ENCODE measurements around the gene GLT6D1. TPM values are rescaled to one million over a fixed set of nuclear protein-coding genes. Genes with fewer than 3 reads are reported as not detected.

Gene GLT6D1
- total and polyA plus RNA-seq, 2 of the 13 experiments (the other 11 are each of a cell fraction or from before 2014, with no cell fraction given): not detected

DNA sequence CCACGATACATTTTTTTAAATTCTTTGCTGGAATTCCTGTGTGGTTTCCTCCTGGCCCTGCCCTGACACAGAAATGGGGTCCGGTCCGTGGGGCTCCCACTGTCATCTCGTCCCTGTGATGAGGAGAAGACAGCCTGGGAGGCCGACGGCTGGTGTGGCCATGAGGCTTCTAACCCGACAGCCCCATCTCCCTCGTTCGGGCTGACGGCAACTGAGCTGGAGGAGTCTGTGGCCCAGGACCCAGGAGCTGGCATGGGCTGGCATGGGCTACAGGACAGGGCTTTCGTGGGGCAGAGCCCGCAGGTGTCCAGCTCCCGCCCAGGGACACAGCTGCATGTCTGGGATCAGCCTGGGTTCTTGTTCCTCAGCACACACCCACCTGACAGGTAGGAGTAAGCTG lies 37.6 kb upstream of the GLT6D1 start:
- H3K9ac ChIP-seq (ENCODE audit: insufficient read depth, low read depth, low read length): no peak overlapping the region
- intact Hi-C loops (cut with micrococcal nuclease; ENCODE audit: unreplicated experiment) (no loop called here), in situ Hi-C loops (cut with HindIII; ENCODE audit: extremely low pct_ligation_motif_present, low pct_unique_long_range_greater_than_20kb) (no loop called here)
- 0 out of 2 replicates have a peak, but pooled peaks cover 2% of the 10 kb centered on the region for H4K20me1 ChIP-seq (ENCODE audit: insufficient read depth, low read length)
- H2AFZ ChIP-seq (ENCODE audit: low read length): no peak overlapping the region
- H3K79me2 ChIP-seq (ENCODE audit: insufficient read depth, low read length): no peaks in the 10 kb centered on the region
- FAIRE-seq: no peak
- no peak overlapping the region for H3K27ac ChIP-seq (ENCODE audit: extremely low read length, insufficient read depth, low read length)
- ATAC-seq: no peak
- 22% methylated on average over 10 of the region's 13 CpGs for WGBS (ENCODE audit: low lambda C conversion rate)
- H3K27me3 ChIP-seq (ENCODE audit: control insufficient read depth in 1 of 2, insufficient read depth in 2 of 2, low read length in 2 of 2): peaks cover 3 to 48% of the 10 kb centered on the region in 2 experiments; a peak in 4 of 5 replicates
- no TSS peak for BruUV-seq (replicated peaks)
- POLR2A ChIA-PET: no interaction called here
- H3K36me3 ChIP-seq (replicated peaks in 1 of 2; ENCODE audit: control insufficient read depth in 1 of 2, insufficient read depth in 2 of 2, low read length in 2 of 2): no peaks in the 10 kb centered on the region
- no peak overlapping the region for H3K4me2 ChIP-seq (ENCODE audit: low read depth, low read length)
- no peaks in the 10 kb centered on the region for H3K9me3 ChIP-seq (ENCODE audit: low read length)
- H3K4me3 ChIP-seq (replicated peaks in 1 of 3; ENCODE audit: insufficient read depth in 1 of 3, low read depth in 2 of 3, low read length in 3 of 3): no peak overlapping the region
- no peaks in the 10 kb centered on the region for H3K4me1 ChIP-seq (ENCODE audit: insufficient read depth, low read length)
- CTCF ChIA-PET (ENCODE audit: low intra/inter-chr PET ratio, low total read pairs): no interaction called here
- DNase-seq (ENCODE audit: low spot score): no peak
- TF ChIP-seq, protein P1, sequence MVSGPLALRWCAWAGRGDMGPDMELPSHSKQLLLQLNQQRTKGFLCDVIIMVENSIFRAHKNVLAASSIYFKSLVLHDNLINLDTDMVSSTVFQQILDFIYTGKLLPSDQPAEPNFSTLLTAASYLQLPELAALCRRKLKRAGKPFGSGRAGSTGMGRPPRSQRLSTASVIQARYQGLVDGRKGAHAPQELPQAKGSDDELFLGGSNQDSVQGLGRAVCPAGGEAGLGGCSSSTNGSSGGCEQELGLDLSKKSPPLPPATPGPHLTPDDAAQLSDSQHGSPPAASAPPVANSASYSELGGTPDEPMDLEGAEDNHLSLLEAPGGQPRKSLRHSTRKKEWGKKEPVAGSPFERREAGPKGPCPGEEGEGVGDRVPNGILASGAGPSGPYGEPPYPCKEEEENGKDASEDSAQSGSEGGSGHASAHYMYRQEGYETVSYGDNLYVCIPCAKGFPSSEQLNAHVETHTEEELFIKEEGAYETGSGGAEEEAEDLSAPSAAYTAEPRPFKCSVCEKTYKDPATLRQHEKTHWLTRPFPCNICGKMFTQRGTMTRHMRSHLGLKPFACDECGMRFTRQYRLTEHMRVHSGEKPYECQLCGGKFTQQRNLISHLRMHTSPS (CRISPR knock-in tag; IDR thresholded peaks at IDR 0.05; ENCODE audit: low read depth): no peak
- TF ChIP-seq, protein P2, sequence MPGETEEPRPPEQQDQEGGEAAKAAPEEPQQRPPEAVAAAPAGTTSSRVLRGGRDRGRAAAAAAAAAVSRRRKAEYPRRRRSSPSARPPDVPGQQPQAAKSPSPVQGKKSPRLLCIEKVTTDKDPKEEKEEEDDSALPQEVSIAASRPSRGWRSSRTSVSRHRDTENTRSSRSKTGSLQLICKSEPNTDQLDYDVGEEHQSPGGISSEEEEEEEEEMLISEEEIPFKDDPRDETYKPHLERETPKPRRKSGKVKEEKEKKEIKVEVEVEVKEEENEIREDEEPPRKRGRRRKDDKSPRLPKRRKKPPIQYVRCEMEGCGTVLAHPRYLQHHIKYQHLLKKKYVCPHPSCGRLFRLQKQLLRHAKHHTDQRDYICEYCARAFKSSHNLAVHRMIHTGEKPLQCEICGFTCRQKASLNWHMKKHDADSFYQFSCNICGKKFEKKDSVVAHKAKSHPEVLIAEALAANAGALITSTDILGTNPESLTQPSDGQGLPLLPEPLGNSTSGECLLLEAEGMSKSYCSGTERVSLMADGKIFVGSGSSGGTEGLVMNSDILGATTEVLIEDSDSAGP (CRISPR knock-in tag; IDR thresholded peaks at IDR 0.05; ENCODE audit: borderline replicate concordance): no peak
- TF ChIP-seq MAFF (IDR thresholded peaks at IDR 0.05; ENCODE audit: low read depth, low read length): no peak
- TF ChIP-seq SRSF4 (IDR thresholded peaks at IDR 0.05; ENCODE audit: low read depth, low read length, poor library complexity, severe bottlenecking): no peak
- TF ChIP-seq, protein P3, sequence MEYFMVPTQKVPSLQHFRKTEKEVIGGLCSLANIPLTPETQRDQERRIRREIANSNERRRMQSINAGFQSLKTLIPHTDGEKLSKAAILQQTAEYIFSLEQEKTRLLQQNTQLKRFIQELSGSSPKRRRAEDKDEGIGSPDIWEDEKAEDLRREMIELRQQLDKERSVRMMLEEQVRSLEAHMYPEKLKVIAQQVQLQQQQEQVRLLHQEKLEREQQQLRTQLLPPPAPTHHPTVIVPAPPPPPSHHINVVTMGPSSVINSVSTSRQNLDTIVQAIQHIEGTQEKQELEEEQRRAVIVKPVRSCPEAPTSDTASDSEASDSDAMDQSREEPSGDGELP (IDR thresholded peaks at IDR 0.05; ENCODE audit: borderline replicate concordance, low read depth): no peak
- TF ChIP-seq ZNF337 (CRISPR knock-in tag; IDR thresholded peaks at IDR 0.05; ENCODE audit: borderline replicate concordance, low read depth): no peak
- TF ChIP-seq TEAD2 (CRISPR knock-in tag; IDR thresholded peaks at IDR 0.05): no peak
- TF ChIP-seq, protein P4, sequence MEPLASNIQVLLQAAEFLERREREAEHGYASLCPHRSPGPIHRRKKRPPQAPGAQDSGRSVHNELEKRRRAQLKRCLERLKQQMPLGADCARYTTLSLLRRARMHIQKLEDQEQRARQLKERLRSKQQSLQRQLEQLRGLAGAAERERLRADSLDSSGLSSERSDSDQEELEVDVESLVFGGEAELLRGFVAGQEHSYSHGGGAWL (CRISPR knock-in tag; IDR thresholded peaks at IDR 0.05): no peak
- no peak for TF ChIP-seq KDM5A (IDR thresholded peaks at IDR 0.05; ENCODE audit: borderline replicate concordance, low read length)
- no peak for TF ChIP-seq NONO (IDR thresholded peaks at IDR 0.05)
- TF ChIP-seq NONO (CRISPR knock-in tag; conservative IDR thresholded peaks at IDR 0.05): no peak
- TF ChIP-seq POLR2AphosphoS5 (IDR thresholded peaks at IDR 0.05; ENCODE audit: low read depth, low read length): no peak
- no peak for TF ChIP-seq ZNF737 (CRISPR knock-in tag; IDR thresholded peaks at IDR 0.05; ENCODE audit: borderline replicate concordance)
- no peak for TF ChIP-seq MYC (CRISPR knock-in tag; IDR thresholded peaks at IDR 0.05; ENCODE audit: borderline replicate concordance)
- no peak for TF ChIP-seq EZH2 (conservative IDR thresholded peaks at IDR 0.05; ENCODE audit: low read depth, low read length)
- TF ChIP-seq, protein P5, sequence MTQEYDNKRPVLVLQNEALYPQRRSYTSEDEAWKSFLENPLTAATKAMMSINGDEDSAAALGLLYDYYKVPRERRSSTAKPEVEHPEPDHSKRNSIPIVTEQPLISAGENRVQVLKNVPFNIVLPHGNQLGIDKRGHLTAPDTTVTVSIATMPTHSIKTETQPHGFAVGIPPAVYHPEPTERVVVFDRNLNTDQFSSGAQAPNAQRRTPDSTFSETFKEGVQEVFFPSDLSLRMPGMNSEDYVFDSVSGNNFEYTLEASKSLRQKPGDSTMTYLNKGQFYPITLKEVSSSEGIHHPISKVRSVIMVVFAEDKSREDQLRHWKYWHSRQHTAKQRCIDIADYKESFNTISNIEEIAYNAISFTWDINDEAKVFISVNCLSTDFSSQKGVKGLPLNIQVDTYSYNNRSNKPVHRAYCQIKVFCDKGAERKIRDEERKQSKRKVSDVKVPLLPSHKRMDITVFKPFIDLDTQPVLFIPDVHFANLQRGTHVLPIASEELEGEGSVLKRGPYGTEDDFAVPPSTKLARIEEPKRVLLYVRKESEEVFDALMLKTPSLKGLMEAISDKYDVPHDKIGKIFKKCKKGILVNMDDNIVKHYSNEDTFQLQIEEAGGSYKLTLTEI (CRISPR knock-in tag; conservative IDR thresholded peaks at IDR 0.05): no peak
- no peak for TF ChIP-seq ZNF343 (CRISPR knock-in tag; IDR thresholded peaks at IDR 0.05)
- no peak for TF ChIP-seq SYNCRIP (IDR thresholded peaks at IDR 0.05; ENCODE audit: insufficient read depth, low read depth, low read length)
- no peak for TF ChIP-seq IKZF1 (IDR thresholded peaks at IDR 0.05)
